Mesenteric fat pad (tissue), 1 donor: ENCODE results near the gene BTNL9. TPM values are rescaled to one million over a fixed set of nuclear protein-coding genes. Genes with fewer than 3 reads are reported as not detected.
A peak's percentile ranks its signal among the peaks of the same experiment; 100 is the strongest.
"Not testable (repeated sequence)": the region's sequence is repeated elsewhere in the genome, so short reads cannot be mapped to it uniquely, and the experiment has no call there.

Source experiments
- DNase-seq: peaks from one replicate; pipeline ENCODE4 v3.0.0-alpha.2; 2020; ENCODE audit warnings: low spot score
- long read RNA-seq: library from polyadenylated mRNA; unstranded; transcript quantifications from one replicate; pipeline ENCODE4 v2.0.0, GENCODE V29; 2020
- total RNA-seq: library from RNA; stranded (reverse); fragmentation: NEBNext Ultra II Directional; extraction: Animal tissue kit (Norgen Biotek cat#: 25700); gene quantifications from one replicate; pipeline ENCODE4 v1.2.1, GENCODE V29; 2021
- donor health status: DM: yes; HTN: yes; CAD: no.

Gene BTNL9
- total RNA-seq = 407 TPM
- long read RNA-seq, transcript BTNL9-201 (11 exons, 3,500 nt) = major isoform, 36 of 437 reads
- long read RNA-seq, transcript BTNL9-203 (7 exons, 2,199 nt) = minor isoform, 8 of 437 reads
- long read RNA-seq, transcript BTNL9-202 (11 exons, 1,626 nt) = minor isoform, 12 of 437 reads
- long read RNA-seq, partial matches to known transcripts = 249 of 437 reads
- long read RNA-seq, other reads (novel, unspliced or antisense) = 129 of 437 reads

- DNase-seq = peak; percentile 51
Measured at GRCh38 chr5:181039931-181040630, at the start of gene BTNL9. Gene BTNL9, plus strand, starts transcription at chr5:181040266. Its CDS starts 5,224 bp downstream, at chr5:181045490.

GRCh38 chr5:180990882-180991242, 49.2 kb upstream of the BTNL9 start:
- DNase-seq = no peak

GRCh38 chr5:181001947-181002346, 38.1 kb upstream of the BTNL9 start:
- no peak for DNase-seq

- DNase-seq = no peak
Measured at GRCh38 chr5:181005791-181006190, 34.3 kb upstream of the BTNL9 start.

GRCh38 chr5:181008136-181008535, 31.9 kb upstream of the BTNL9 start:
- no peak for DNase-seq

GRCh38 chr5:181010018-181010417, 30.0 kb upstream of the BTNL9 start:
- not testable (repeated sequence) for DNase-seq

GRCh38 chr5:181014654-181015053, 25.4 kb upstream of the BTNL9 start:
- not testable (repeated sequence) for DNase-seq

- DNase-seq = not testable (repeated sequence)
Measured at GRCh38 chr5:181017448-181017847, 22.6 kb upstream of the BTNL9 start.

GRCh38 chr5:181020688-181021087, 19.4 kb upstream of the BTNL9 start:
- DNase-seq = peak; percentile 43

GRCh38 chr5:181024245-181025064, 15.6 kb upstream of the BTNL9 start:
- peak; percentile 62 for DNase-seq

- DNase-seq = no peak
Measured at GRCh38 chr5:181027452-181028031, 12.5 kb upstream of the BTNL9 start.

GRCh38 chr5:181028032-181028819, 11.8 kb upstream of the BTNL9 start:
- peak; percentile 76 for DNase-seq

- DNase-seq = peak; percentile 85
Measured at GRCh38 chr5:181031716-181032115, 8.3 kb upstream of the BTNL9 start.

GRCh38 chr5:181035991-181036815, 3.9 kb upstream of the BTNL9 start:
- peak; percentile 72 for DNase-seq

- DNase-seq = peak; percentile 51
Measured at GRCh38 chr5:181036816-181037364, 3.2 kb upstream of the BTNL9 start.

GRCh38 chr5:181037365-181037861, 2.7 kb upstream of the BTNL9 start:
- peak; percentile 30 for DNase-seq

GRCh38 chr5:181039471-181039870, 595 bp upstream of the BTNL9 start:
- peak; percentile 43 for DNase-seq

GRCh38 chr5:181040631-181040945, 522 bp downstream of the BTNL9 start:
- peak; percentile 75 for DNase-seq

- no peak for DNase-seq
Measured at GRCh38 chr5:181041043-181041442, 977 bp downstream of the BTNL9 start.
